GM19438 (cell line): Measurements from ENCODE around the gene PFDN2.
"Not testable (repeated sequence)": the region's sequence is repeated elsewhere in the genome, so short reads cannot be mapped to it uniquely, and the experiment has no call there.

ENCODE experiments used
- ATAC-seq: cut with Tn5 transposase; IDR thresholded peaks from one replicate; pipeline ENCODE4 v1.9.1; 2021; ENCODE audit warnings: low read depth; ENCODE audit not compliant: unreplicated experiment

Gene PFDN2

DNA sequence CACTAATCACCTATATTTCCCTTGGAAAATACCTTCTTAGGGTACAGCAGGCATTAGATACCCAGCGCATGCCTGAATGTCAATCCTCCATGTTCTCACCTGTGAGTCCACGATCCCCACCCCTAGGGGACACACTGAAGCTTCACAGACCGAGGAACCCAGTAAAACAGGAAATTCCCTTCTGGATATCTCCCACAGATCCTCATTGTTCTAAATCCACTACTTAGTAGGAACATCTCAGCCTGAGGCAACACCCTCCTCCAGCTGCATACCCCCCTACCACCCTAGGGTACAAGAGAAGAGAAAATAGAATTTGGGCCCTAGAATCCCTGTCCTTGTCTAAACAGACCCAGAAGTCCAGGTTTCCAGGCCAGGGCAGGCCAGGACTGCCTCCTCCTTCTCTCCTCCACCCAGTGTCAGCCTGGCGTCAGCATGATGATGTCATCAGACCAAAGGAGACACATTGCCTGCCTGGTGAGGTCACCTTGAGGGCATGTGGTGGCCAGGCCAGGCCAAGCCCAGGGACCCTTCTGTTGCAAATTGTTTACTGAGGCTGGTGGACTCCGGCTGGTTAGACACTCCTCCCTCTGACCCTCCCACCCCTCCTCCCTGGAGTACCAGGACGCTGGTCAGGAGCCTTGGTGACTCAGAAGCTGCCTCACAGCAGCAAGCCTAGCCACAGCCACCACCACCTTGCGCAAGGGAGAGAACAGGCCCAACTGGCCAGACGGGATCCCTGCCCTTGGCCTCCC is 34.7 kb downstream of the PFDN2 start:
- no peak for ATAC-seq

DNA sequence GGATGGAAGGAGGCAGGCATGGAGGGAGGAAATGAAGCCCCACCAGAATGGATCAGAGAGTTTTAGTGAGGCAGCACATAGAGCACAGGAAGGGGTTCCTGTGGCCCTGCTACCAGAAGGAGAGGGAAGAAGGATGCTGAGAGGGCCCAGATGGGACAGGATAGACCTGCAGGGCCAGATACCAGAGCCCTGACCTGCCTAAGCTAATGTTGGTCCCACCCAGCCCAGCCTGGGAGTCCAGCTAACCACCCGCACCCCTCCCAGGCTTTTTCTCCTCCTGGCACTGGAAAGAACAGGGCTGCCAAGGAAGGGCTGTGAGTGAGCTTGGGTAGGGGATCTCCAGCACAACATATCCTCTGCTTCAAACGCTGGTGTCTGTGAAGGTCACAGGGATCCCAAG is 35.4 kb downstream of the PFDN2 start:
- ATAC-seq, result no peak

DNA sequence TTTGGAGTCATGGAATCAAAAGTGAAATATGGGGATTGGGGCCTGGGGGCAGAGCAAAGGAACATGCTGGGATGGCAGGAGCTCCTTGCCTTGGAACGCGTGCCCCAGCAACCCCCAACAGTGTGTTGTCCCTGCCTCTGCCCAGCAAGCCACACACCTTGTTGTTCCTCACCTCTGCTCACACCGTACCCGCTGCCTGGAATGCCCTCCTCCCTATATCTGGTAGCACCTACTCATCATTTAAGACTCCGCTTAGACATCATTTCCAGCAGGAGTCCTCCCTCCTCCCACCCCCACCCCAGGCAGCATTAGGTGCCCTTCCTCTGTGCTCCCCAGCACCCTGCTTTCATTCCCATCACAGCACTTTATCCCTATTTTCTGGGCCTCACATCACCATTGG is 36.3 kb downstream of the PFDN2 start:
- no peak for ATAC-seq

DNA sequence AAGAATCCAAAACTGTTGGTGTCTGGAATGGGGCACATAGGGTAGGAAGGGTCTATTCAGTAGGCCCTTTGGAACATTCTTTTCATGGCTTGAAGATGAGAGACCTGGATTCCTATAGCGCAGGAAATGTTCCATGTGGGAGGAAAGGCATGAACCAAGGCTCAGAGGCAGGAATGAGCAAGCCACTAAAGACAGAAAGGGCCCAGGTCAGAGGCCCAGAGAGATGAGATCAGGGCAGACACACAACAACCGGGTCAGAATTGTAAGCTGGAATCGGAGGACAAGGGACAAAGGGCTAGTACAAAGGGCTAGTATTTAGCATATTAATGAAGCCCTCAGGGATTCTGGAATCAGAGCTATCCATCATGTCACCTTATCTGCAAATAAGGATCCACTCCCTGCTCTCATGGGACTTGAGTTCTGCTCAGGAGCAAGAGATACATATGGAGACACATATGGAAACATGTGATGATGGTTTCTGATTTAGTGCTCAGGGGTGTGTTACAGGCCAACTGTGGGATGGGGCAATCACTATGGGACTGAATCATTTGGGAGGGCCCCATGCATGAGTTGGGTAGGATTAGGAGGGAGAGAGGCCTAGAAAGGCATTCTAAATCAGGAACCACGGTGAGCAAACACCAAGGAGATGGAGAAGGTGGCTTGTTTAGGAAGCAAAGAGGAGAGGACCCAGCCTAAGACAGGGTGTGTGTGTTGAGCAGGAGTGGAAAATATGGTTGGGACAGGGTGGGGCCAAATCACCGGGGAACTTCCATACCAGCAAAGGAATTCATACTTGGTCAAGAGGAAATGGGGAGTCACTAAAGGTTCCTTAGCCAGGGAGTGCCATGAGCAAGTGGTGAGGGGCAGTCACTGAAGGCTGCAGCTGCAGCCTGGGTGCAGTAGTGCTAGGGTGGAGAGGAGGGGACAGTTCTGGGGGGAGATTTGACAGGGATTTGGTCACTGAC is 37.1 kb downstream of the PFDN2 start:
- ATAC-seq, result no peak

DNA sequence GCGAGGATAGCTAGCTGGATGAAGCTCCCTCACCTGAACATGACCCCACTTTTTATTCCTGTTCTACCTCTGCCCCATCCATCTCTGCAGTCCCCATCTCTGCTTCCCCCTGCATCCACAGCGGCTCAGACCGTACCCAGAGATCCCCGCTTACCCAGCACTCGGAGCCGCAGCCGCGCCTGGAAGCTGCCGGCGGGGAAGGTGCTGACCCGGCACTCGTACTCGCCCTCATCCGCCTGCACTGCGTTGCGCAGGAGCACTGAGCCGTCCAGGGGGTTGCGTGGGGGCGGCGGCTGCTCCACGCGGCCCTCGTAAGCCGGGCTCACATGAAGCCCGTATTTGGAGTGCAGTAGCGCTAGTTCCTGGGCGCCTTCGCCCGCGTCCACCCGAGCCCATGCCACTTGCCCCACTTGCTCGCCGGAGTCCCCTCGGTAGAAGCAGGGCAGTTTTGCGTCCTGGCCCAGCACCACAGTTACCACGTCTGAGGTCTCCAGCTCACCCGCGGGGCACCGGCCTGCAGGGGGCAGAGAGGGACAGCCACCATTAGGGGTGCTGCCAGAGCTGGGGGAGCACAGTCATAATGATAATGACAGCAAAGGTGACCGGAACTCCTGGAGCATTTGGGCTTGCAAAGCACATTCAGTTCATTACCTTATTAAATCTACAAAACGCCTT is 38.3 kb downstream of the PFDN2 start:
- ATAC-seq, result no peak

DNA sequence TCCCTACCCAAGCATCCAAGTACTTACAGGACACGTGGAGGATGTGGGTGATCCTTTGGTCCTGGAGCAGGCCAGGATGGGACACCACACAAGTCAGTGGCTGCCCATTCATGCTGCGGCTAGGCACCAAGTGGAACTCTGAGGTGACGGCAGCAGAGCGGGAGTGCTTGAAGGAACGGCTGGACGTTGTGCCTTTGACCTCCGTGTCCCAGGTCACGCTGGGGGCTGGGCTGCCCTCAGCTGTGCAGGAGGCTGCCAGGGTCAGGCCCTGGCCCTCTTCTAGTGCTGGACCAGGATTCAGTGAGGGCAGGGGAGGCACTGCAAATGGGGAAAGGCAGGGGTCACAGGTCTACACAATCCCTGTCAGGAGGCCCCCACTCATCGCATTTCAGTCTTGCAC is 40.4 kb downstream of the PFDN2 start:
- no peak for ATAC-seq

DNA sequence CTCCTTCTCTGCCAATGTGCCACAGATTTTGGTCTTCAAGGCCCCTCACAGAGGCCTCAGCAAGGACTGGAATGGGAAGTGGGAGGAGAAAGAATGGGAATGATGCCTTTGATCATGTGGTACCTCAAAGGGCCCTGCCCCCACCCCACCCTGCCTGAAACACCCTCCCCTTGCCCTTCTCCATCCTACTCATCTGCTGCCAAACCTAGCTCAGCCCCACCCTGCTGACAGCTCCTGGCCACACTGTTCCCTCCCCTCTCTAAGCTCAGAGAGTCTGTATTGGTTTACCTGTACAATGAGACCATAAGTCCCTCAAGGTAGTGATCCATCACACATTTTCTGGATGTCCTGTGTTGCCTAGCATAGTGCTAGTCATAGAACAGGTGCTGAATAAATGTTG is 41.4 kb downstream of the PFDN2 start:
- no peak for ATAC-seq

DNA sequence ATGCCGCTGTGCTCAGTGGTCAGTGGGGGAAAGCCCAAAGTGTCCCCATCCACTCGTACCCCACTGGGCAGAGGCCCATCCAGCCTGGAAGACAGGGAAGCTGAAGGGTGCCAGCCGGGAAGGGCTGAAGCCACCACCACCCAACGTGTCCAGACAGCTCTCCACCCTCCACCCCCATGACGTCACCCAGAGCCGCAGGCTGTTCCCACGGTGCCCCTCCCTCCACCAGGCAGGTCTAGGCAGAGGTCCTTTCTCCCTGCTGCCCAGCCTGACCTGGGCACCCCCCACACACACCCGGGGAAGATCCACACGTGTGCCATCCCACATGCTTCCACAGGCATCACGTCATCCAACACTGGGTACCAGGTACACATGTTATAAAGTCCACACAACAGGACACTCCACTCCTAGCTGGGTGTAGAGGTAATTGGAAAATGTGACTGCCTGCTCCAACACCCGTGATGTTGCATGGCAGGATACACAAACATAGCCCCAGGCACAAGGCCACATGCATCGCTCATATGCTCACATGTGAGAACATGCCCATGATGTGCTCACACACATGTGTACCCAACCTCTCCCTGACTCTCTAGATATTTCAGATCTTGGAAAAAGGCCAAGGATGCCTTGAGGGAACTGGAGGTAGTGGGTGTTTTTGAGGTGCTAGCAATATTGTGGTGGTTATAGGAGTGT is 43.0 kb downstream of the PFDN2 start:
- no peak for ATAC-seq

DNA sequence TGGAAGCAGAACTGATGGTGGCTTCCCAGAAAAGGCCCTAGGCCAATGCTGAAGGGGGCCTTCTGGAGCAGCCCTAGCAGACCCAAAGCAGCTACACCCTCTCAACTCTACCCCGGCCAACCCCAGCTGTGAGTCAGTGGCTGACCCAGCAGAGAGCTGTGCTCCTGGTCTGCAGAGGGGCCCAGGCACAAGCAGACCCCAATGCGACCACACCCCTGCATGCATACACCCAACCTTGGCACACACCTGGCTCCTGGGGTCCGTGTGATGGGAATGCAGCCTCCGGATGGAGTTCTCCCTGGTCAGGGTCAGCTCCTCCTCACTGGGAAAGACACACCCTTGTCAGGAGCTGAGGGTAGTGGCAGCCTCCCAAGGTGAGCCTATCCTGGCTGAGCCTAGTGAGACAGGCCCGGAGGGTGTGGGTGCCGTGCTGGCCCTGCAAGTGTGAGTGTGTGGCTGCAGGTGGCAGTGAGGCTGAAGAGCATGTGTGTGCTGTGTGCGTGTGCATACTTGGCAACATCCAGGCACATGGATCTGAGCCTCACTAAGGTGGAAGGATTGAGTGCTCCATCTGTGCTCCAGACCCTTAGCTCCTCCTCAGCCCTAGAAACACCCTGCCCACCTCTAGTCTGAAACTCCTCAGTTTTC is 44.2 kb downstream of the PFDN2 start:
- ATAC-seq, result no peak

DNA sequence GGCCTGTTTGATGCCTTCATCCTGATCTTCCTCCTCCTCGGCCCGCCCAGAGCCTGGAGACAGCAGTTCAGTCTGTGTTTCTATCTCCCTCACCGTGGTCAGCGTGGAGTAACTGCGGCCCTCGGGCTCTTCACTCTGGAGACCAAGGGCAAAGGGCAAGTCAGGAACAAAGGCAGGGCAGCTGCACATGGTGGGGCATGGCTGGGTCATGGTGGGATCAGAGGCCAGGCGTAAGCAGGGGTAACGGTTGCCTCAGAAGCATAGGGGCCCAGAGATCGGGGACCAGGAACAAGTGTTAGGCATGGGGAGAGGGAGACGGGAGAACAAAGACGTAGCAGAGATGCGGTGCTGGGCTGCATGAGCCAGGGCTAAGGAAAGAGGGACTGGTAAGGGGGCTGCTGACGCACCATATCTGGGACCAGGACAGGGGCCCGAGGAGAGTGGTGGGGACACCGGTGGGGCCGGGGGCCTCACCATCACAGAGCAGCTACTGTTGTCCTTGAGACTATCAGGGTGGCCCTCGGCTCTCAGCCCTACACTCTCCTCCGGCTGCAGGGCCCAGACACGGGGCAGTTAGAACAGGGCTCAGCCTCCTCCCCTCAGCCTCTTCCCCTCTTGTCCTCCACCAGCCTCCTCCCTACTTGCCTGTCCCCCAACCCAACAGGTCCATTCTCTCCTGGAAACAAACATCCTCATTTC is 44.9 kb downstream of the PFDN2 start:
- no peak for ATAC-seq

DNA sequence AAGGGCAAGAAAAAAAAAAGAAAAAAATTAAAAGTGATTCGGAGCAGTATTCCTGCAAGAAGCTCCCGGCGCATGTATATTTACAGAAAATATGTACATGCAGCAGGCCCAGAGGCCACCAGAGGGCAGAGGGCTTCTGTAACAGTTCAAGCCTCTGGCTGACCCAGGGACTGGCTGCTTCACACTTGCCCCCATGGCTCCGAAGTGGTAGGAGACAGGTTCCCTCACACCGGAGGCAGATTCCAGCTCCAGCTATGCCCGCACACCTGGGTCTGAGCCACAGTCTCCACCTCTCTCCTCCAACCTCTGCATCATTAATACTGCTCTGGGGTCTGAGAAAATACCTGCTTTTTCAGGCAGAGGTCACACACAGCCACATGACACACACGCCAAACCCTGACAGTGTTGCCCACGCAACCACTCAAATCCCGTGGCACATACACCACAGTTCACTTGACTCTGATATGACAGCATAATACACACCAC is 45.9 kb downstream of the PFDN2 start:
- no peak for ATAC-seq

DNA sequence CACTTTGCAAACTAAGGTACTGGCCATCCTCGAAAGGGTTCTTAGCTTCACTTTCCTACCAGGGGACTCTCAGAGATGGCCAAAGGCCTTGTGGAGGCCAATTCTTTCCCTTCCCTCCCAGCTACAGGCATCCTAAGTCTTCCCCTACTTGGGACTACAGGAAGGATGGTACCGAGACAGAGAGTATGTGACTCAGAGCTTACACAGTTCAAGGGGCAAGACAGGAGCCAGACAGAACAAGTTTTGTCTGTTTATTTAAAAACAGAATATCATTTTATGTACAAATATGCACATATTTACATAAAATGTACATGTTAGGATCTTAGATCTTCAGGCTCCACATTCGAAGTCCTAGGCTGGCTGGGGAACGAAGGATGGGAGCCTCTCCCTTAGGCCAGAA is 47.1 kb downstream of the PFDN2 start:
- ATAC-seq, result no peak

DNA sequence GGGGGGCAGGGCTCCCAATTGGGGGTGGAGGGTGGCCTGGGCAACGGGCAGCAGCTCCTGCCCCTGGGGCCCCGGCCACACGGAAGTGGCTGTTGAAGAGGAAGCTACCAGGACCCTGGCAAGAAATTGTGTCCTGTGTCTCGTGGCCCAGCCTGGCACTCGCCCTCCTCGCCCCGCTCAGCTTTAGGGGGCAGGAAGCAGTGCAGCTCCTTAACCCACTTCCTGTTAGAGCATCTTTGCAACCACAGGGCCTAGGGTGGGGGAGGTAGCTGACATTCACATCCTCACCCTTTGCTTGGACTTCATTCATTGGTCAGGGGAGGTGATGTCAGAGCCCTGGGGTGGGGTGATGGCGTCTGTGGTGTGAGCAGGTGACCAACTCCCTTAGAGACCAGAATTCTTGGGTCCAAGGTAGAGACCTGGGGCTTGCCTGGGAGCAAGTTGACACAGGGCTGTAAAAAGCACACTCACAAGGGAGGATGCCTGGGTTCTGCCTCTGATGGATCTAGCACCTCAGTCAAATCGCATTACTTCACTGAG is 48.0 kb downstream of the PFDN2 start, which contains the start of gene ARHGAP30:
ARHGAP30 (minus strand) TSS at position 161 of the 540 bp plus-strand sequence. CDS start 267 bp downstream, outside the sequence.
- ATAC-seq, result peak; percentile 83

DNA sequence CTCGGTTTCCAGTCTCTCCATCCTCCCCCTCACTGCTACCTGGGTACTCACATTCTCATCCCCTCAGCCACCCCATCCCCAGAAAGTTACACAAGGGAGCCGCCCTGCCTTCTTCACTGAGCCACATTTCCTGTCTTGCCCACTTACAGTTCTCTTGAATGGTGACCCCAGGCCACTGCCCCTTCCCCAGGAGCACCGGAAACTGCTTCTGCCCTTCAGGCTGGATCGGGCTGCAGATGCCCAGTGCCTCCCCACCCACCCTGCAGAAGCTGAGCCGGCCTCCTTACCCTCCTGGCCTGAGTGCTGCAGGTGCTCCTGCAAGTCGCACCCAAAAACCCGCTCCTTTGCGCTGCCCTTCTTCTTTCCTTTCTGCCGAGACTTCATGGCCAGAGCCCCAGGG is 48.6 kb downstream of the PFDN2 start:
- peak; percentile 7 for ATAC-seq

DNA sequence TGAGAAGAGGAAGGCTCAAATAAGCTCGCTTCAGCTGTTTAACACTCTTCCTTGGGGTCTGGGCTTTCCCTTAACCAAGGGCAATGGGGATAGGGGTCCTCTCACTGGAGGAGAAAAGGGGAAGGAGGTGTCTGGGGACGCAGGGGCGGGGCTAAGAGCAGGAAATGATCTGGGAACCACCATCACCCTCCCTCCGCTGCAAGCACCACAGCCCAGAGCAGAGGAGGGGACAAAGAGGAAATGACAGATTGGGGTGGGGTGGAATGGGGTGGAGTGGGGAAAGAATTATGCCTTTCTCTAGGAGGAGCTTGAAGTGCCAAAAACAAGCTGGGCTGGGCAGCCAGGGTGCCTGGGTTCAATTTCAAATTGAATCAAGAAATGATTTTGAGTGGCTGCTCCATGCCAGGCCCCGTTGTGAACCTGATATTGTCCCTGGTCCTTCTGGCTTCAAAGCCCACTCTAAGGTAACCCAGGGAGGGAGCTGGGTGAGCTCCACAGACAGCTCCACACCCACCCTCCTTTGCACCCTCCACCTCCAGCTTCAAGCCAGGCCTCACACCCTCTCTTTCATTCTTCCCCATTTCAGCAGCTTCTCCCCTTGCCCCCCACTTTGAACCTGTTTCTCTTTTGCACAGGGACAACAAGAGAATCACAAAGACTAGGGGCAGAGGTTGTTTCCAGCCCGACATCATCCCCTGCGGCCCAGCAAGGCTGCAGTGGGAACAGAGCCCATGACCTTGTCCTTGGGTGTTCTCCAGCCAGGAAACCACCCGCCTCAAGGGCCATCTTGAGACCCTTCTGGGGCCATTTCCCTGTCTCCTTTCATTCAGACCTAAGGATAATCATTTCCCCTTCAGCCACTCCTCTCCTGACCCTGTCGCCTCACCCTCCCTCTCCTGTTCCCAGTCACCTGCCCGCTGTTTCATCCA is 49.3 kb downstream of the PFDN2 start:
- ATAC-seq, result peak; percentile 56

DNA sequence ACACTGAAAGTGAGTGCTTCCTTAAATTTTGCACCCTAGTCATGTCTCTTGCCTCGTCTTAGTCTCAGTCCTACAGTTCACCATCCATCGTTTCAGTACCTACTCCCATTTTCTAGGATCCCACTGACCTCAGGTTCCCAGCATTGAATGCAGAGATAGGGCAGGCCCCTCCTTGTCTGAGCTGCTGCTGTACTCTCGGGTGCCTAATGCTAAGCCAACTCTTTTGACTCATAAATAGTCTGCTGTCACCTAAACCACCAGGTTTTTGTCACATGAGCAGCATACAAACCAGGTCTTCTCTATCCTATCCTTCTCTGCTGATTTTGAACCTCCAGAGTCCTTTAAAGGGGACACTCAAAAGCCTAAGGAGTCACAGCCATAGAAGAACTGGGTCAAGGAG is 51.1 kb downstream of the PFDN2 start:
- no peak for ATAC-seq

DNA sequence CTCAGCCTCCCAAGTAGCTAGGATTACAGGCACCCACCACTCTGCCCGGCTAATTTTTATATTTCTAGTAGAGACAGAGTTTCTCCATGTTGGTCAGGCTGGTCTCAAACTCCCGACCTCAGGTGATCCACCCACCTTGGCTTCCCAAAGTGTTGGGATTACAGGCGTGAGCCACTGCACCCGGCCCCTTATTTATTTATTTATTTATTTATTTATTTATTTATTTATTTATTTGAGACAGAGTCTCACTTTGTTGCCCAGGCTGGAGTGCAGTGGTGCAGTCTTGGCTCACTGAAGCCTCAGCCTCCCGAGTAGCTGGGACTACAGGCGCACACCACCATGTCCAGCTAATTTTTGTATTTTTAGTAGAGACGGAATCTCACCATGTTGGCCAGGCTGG is 52.2 kb downstream of the PFDN2 start:
- ATAC-seq, result not testable (repeated sequence)

DNA sequence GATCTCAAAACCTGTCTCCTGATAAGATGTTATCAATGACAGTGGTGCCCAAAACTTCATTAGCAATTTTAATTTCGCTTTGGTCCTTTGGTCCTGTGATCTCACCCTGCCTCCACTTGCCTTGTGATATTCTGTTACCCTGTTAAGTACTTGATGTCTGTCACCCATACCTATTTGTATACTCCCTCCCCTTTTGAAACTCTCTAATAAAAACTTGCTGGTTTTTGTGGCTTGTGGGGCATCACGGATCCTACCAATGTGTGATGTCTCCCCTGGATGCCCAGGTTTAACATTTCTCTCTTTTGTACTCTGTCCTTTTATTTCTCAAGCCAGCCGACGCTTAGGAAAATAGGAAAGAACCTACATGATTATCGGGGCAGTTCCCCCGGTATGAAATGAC is 53.9 kb downstream of the PFDN2 start:
- not testable (repeated sequence) for ATAC-seq
